ENCODE results near the gene ATP1A4.
A peak's percentile ranks its signal among the peaks of the same experiment; 100 is the strongest.

Gene ATP1A4

DNA sequence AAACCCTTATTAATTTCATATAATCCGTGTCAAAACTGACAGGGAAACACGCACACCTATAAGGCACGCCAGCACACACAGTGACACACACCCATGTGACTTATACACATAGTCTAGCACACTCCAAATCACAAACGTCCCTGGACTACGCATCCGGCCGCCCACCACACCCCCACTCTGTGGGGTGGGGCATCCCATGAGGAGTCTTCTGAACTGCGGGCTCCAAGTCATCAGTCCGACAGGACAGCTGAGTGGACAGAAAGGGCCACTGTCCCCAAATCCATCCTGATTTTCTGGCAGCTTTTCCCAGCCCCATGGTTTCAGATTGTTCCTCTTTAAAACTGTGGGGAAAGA is 54.6 kb downstream of the ATP1A4 start:
- no peak for DNase-seq (ENCODE audit: low read depth)

DNA sequence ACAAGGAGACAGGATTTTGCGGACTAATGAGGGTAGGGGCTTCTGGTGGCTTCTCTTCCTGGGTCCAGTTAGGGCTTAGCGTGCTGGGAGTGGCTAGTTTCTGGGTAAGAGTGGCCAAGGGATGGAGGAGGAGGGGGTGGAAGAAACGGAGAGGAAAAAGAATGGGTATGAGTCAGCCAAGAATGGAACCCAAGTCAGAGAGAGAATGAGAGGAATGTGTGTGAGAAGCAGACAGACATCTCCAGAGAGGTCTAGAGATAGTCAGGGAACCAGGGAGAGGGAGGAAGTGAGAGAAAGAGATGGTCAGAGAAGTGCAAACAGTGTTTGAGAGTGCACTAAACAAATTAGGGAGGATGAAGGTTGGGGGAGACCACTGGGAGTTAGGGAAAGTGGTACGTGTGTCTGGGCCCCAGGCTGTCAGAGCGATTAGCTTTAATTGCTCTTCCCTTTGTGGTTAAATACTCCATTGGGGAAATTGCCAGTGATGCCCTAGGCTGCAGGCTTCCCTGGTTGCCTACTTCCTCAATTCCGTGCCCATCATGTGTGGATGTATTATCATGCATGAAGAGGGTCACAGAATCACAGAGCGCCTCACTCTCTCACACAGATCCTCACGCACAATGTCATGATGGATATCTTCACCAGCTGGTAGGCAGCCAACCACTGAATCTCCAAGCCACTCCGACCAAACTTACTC is 55.2 kb downstream of the ATP1A4 start:
- DNase-seq (ENCODE audit: low read depth): peak; percentile 64

DNA sequence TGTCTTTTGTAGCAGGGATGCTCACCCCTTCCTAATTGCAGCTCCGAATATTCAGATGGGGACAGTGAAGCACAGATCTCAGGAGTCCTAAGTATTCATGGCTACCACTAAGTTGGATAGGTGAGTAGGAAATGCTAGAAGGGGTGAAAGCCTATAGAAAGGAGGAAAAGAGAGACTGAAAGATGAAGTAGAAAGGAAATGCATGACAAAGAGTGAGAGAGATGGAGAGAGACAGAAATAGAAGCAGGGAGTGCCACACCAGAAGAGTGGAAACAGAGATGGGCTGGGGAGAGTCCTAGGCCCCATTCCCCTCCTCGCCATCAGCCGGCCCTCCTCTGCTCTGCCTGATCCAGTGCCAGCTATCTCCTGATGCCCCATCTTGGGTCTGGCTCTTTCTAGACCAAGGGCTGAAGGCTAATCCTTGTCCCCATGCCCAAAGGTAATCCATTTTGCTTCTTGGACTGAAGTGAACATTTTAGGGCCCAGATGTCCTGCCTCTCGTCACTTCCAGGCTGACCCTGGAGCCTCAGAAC is 55.8 kb downstream of the ATP1A4 start:
- no peak for DNase-seq (ENCODE audit: low read depth)

DNA sequence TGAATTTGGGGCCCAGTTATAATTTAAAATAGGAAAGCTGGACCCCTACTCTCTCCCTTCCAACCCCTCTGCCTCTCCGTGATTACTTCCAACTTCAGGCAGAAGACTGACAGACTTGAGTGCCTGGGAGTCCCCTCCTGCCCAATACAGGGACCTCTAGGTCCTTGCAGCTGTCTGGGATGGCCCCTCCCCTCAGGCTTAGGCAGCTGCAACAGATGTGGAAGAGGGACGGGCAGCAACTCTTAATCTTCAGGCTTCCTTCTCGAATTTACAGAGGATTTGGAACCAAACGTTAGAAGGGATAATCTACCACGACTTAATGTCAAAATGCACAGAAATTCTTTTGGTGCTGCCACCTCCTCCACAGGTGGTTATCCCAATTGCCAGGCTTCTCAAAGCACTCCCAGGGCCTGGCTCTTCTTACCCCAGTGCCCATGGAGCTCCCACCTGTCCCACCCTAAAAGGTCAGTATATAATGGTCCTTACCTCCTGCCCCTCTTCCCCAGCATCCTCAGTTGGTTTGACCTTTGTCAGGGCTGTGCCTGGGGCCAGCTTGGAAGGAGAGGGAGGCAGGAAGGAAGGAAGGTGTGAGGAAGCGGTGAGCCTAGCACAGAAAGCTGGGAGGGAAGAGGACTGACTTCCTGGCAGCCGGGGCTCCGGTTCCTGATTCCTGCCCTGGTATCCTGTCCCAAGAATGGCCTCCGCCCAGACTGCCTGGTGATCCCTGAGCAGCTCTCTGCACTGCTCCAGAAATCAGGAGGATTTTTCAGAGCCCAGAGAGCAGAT is 56.6 kb downstream of the ATP1A4 start:
- DNase-seq (ENCODE audit: low read depth): no peak

DNA sequence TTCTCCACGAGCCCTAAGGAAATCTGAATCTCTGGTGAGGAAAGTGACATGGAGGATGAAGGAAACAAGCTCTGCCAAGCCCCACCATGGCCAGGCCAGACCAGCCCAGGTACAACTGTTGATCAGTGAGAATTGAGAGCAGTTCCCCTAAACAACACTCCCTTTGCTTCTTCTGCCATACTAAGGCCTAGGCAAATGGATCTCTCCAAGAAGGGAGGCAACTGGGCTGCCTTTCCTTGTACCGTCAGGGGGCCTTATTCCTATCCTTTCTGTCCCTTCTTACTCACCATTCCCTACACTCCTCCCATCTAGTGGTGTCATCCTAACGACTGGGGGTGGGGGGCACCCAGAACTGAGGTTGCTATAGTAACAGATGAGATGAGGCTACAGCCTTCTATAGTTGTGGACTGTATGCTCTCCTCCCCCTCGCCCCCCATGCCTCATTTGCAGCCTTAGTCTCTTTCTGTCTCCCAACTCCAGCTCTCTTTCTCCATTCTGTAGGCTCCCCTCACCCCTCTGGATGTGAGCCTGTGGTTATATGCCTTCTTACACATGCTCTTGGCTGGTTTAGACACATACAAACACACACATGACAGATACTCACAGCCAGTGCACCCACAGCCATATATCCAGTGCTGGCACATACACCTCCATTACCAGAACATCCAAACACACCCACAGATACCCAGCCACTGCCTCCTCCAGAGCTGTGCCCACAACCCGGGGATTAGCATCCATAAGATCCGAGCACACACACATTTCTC is 57.3 kb downstream of the ATP1A4 start:
- no peak for DNase-seq (ENCODE audit: low read depth)

GRCh38 chr1:160209321-160210046 is 58.1 kb downstream of the ATP1A4 start:
- DNase-seq (ENCODE audit: low read depth): no peak

GRCh38 chr1:160210561-160210960 is 59.2 kb downstream of the ATP1A4 start:
- DNase-seq (ENCODE audit: low read depth): no peak

GRCh38 chr1:160211046-160211790 is 59.8 kb downstream of the ATP1A4 start:
- no peak for DNase-seq (ENCODE audit: low read depth)

DNA sequence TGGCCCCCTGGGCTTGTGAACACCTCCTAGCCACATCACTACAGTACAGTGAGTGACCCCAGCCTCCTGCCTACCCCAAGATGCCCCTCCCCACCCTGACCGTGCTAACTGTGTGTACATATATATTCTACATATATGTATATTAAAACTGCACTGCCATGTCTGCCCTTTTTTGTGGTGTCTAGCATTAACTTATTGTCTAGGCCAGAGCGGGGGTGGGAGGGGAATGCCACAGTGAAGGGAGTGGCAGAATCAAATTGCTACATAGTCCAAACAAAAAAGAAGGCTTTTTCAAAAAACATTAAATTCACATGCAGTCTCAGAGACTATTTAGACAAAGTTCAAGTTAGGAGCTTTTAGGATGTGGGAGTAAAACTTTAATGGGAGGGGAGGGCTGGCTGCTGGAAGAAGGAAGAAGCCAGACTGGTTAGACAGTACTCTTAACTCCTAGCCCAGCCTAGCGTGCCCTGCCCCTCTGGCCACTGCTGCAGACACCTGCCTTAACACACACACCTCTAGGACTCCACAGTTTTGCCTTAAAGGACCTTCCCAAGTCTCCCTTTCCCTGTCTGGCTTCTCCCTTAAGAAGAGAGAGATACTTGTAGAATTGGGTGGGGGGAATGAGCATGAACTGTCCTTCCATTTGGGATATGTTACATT is 63.2 kb downstream of the ATP1A4 start:
- DNase-seq (ENCODE audit: low read depth): no peak

DNA sequence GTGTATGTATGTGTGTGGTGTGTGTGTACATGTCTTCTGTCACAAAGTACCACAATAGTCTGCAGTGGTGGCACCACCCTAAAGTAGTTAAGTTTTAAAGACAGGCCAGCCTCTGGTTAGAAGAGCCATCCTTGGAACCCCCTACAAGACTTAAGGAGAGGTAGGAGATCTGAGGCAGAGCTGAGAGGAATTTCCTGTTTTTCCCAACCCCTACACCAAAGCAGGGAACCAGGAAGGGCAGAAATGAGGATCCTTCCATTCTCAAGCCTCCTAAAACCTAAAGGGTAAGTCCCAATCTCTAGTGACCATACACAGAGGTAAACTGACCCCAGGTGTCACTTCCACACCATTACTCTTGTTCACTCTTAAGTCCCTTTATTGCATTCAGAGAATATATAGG is 64.9 kb downstream of the ATP1A4 start:
- no peak for DNase-seq (ENCODE audit: low read depth)

DNA sequence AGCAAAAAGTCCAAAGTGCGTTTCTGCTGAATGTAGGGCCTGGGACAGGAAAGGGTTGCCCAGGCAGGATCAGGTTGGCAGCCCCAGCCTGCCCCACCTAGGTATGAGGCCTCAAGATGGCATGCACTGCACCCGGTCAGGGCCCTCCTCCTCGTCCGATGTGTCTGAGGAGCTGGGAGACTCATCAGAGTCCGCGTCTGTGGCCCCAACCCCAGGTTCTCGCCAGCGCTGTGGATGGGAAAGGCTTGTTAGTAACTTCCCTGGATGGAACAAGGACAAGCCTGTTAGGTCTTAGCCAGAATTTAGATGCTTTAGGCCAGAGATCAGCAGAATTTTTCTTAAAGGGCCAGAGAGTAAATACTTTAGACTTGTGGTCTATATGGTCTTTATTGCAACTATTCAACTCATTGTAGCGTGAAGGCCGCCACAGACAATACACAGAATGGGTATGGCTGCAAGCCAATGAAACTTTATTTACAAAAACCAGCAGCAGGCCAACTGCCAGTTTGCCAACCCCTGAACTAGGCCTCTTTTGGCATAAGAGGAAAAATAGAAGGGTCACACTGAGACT is 66.2 kb downstream of the ATP1A4 start:
- no peak for DNase-seq (ENCODE audit: low read depth)

GRCh38 chr1:160219062-160219929 is 67.9 kb downstream of the ATP1A4 start:
- DNase-seq (ENCODE audit: low read depth): peak; percentile 72

- DNase-seq (ENCODE audit: low read depth): no peak
Observed at GRCh38 chr1:160220301-160220700, 68.9 kb downstream of the ATP1A4 start.

DNA sequence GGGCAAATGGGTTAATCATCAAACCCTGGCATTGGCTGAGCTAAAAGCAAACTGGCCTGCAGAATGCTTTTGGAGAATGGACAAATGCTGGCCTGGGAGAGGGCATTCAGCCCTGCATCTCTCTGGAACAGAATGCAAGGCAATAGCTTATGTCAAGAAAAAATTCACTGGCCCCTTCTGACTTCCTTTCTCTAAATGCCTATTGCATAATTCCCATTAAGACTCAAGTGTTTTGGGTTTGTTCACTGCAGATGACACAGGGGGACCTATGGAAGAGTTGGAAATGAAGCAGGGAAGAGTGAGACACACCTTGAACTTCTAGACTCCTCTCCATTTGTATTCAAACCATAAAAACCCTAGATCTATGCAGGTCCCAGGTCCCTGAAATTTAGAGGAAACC is 69.7 kb downstream of the ATP1A4 start:
- DNase-seq (ENCODE audit: low read depth): no peak

- DNase-seq (ENCODE audit: low read depth): no peak
Observed at GRCh38 chr1:160222546-160222945, 71.1 kb downstream of the ATP1A4 start.

DNA sequence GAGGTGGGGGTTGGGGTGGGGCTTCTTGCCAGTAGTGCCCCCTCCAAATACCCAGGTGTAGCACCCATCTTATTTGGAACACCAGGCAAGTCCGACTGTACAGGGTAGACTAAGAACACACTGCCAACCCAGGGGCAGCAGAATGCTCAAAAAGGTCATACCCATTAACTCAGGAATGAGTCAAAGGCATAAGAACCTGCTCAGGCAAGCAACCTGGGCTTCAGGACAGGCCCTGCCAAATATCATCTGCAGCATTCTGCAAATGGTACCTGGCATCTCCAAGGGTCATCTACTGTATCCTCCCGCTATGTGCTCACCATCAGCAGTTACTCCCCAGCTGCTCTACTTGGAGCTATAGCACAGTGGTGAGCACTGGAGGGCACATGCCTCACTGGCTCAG is 73.2 kb downstream of the ATP1A4 start:
- no peak for DNase-seq (ENCODE audit: low read depth)

- no peak for DNase-seq (ENCODE audit: low read depth)
Observed at GRCh38 chr1:160225345-160225744, 73.9 kb downstream of the ATP1A4 start.

GRCh38 chr1:160226623-160227022 is 75.2 kb downstream of the ATP1A4 start:
- DNase-seq (ENCODE audit: low read depth): no peak

DNA sequence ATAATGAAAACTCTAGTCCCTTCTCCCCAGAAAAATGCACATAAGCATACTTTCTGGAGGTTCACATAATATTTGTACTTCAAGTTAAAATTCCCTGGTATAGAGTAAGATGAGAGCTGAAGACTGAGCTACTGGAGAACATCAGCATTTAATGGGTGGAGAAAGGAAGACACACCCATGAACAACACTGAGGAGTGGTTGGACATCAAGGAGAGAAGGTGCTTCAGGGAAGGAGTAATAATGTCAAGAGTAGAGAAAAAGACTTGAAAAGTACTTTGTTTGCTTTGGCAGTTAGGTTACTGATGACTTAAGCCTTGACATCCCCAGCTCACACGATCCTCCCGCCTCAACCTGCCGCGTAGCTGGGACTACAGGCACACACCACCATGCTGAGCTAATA is 75.6 kb downstream of the ATP1A4 start:
- DNase-seq (ENCODE audit: low read depth): no peak

Measured in fibroblast of the conjunctiva (primary cell).